HepG2 (cell line): ENCODE data around the gene NOL4L. TPM values are rescaled to one million over a fixed set of nuclear protein-coding genes. Genes with fewer than 3 reads are reported as not detected.

Source experiments
- ATAD3A ChIP-seq: sonication (generic); formaldehyde crosslinking; IDR thresholded peaks from 2 replicates; pipeline ENCODE4 v1.4.0; 2020; ENCODE audit warnings: missing genetic modification reagents
- CBX2 ChIP-seq, 2 experiments: fragments of 200-600 bp in 1 of 2; sonication (generic); formaldehyde crosslinking in 1 of 2; IDR thresholded peaks; 2 replicates each; pipeline versions ENCODE4 v1.7.0 to v1.8.1; 2018 to 2022; ENCODE audit warnings: low read depth in 2 of 2, low read length in 1 of 2, mild to moderate bottlenecking in 1 of 2, missing genetic modification reagents in 1 of 2
- MAFG ChIP-seq: sonication (generic); formaldehyde crosslinking; IDR thresholded peaks from 2 replicates; pipeline ENCODE4 v1.5.1; 2020; ENCODE audit warnings: mild to moderate bottlenecking, missing genetic modification reagents
- MZF1 ChIP-seq: sonication (generic); formaldehyde crosslinking; IDR thresholded peaks from 2 replicates; pipeline ENCODE4 v1.8.1; 2023; ENCODE audit warnings: mild to moderate bottlenecking, missing genetic modification reagents, borderline replicate concordance
- NFE2L2 ChIP-seq: fragments of 150-350 bp; IDR thresholded peaks from 2 replicates; pipeline ENCODE4 v1.6.1; 2014; ENCODE audit warnings: low read length
- RCOR2 ChIP-seq: IDR thresholded peaks from 2 replicates; pipeline ENCODE4 v1.6.1; 2016; ENCODE audit warnings: missing biosample characterization, missing genetic modification reagents
- REPIN1 ChIP-seq: sonication (generic); formaldehyde crosslinking; IDR thresholded peaks from 2 replicates; pipeline ENCODE4 v1.8.0; 2022; ENCODE audit warnings: missing genetic modification reagents, low read depth, mild to moderate bottlenecking, borderline replicate concordance
- RXRB ChIP-seq: IDR thresholded peaks from 2 replicates; pipeline ENCODE4 v1.6.1; 2016; ENCODE audit warnings: borderline replicate concordance, missing genetic modification reagents, missing compliant biosample characterization
- SMAD9 ChIP-seq: sonication (generic); formaldehyde crosslinking; IDR thresholded peaks from 2 replicates; pipeline ENCODE4 v1.5.1; 2020; ENCODE audit warnings: mild to moderate bottlenecking, missing genetic modification reagents
- SP140L ChIP-seq: sonication (generic); formaldehyde crosslinking; IDR thresholded peaks from 2 replicates; pipeline ENCODE4 v1.4.0; 2020; ENCODE audit warnings: missing genetic modification reagents, borderline replicate concordance
- SP2 ChIP-seq: sonication (generic); formaldehyde crosslinking; IDR thresholded peaks from 2 replicates; pipeline ENCODE4 v1.5.1; 2020; ENCODE audit warnings: mild to moderate bottlenecking, missing genetic modification reagents
- ZFP41 ChIP-seq: sonication (generic); formaldehyde crosslinking; IDR thresholded peaks from 2 replicates; pipeline ENCODE4 v1.4.0; 2020; ENCODE audit warnings: mild to moderate bottlenecking, missing genetic modification reagents, borderline replicate concordance
- ZFP82 ChIP-seq: sonication (generic); formaldehyde crosslinking; IDR thresholded peaks from 2 replicates; pipeline ENCODE4 v1.5.1; 2020; ENCODE audit warnings: mild to moderate bottlenecking, missing genetic modification reagents, borderline replicate concordance
- ZMYM3 ChIP-seq: sonication (generic); formaldehyde crosslinking; IDR thresholded peaks from 2 replicates; pipeline ENCODE4 v1.5.1; 2020; ENCODE audit warnings: mild to moderate bottlenecking, missing genetic modification reagents
- ZNF121 ChIP-seq: sonication (generic); formaldehyde crosslinking; IDR thresholded peaks from 2 replicates; pipeline ENCODE4 v1.5.0; 2020; ENCODE audit warnings: mild to moderate bottlenecking, missing genetic modification reagents
- ZNF33A ChIP-seq: sonication (generic); formaldehyde crosslinking; IDR thresholded peaks from 2 replicates; pipeline ENCODE4 v1.5.1; 2020; ENCODE audit warnings: missing genetic modification reagents, mild to moderate bottlenecking, moderate library complexity, borderline replicate concordance
- ZNF670 ChIP-seq: sonication (generic); formaldehyde crosslinking; IDR thresholded peaks from 2 replicates; pipeline ENCODE4 v1.8.0; 2022; ENCODE audit warnings: mild to moderate bottlenecking, missing genetic modification reagents, borderline replicate concordance
- ZNF816 ChIP-seq: sonication (generic); formaldehyde crosslinking; IDR thresholded peaks from 2 replicates; pipeline ENCODE4 v1.8.0; 2022; ENCODE audit warnings: missing genetic modification reagents, mild to moderate bottlenecking, borderline replicate concordance
- polyA plus RNA-seq, 8 experiments: library from polyadenylated mRNA; depleted of rRNA in 3 of 8; stranded (reverse) in 7 of 8; unstranded in 1 of 8; fragments of >200 nt; fragmentation: Illumina TruSeq in 4 of 8; extraction: Trizol in 4 of 8; gene quantifications; 2 replicates each; pipeline versions ENCODE4 v1.2.1 to v1.2.3, GENCODE V29; 2011 to 2016; ENCODE audit warnings: low read depth in 4 of 8, missing spikeins in 1 of 8, mixed read lengths in 1 of 8; ENCODE audit not compliant: insufficient read depth in 1 of 8
- total RNA-seq, 5 experiments: library from RNA; depleted of rRNA; stranded (reverse); fragments of >200 nt; fragmentation: Illumina TruSeq; extraction: Trizol; gene quantifications; 2 replicates each; pipeline ENCODE4 v1.2.3, GENCODE V29; 2016; ENCODE audit warnings: low read depth in 1 of 5
- TF ChIP-seq, protein P1 (sequence below): sonication (generic); formaldehyde crosslinking; IDR thresholded peaks from 2 replicates; pipeline ENCODE4 v1.5.0; 2020; ENCODE audit warnings: missing genetic modification reagents
- TF ChIP-seq, protein P2 (sequence below): sonication (generic); formaldehyde crosslinking; IDR thresholded peaks from 2 replicates; pipeline ENCODE4 v1.5.1; 2020; ENCODE audit warnings: missing genetic modification reagents, mild to moderate bottlenecking, borderline replicate concordance
- TF ChIP-seq, protein P3 (sequence below): sonication (generic); formaldehyde crosslinking; IDR thresholded peaks from 2 replicates; pipeline ENCODE4 v1.5.1; 2020; ENCODE audit warnings: missing genetic modification reagents, mild to moderate bottlenecking, borderline replicate concordance
- TF ChIP-seq, protein P4 (sequence below): sonication (generic); formaldehyde crosslinking; conservative IDR thresholded peaks from 2 replicates; pipeline ENCODE4 v1.4.0; 2020; ENCODE audit warnings: missing genetic modification reagents

Gene NOL4L
- total and polyA plus RNA-seq, 2 of the 13 experiments (the other 11 are each of a cell fraction or from before 2014, with no cell fraction given), result 16.6 to 35.4 TPM

DNA sequence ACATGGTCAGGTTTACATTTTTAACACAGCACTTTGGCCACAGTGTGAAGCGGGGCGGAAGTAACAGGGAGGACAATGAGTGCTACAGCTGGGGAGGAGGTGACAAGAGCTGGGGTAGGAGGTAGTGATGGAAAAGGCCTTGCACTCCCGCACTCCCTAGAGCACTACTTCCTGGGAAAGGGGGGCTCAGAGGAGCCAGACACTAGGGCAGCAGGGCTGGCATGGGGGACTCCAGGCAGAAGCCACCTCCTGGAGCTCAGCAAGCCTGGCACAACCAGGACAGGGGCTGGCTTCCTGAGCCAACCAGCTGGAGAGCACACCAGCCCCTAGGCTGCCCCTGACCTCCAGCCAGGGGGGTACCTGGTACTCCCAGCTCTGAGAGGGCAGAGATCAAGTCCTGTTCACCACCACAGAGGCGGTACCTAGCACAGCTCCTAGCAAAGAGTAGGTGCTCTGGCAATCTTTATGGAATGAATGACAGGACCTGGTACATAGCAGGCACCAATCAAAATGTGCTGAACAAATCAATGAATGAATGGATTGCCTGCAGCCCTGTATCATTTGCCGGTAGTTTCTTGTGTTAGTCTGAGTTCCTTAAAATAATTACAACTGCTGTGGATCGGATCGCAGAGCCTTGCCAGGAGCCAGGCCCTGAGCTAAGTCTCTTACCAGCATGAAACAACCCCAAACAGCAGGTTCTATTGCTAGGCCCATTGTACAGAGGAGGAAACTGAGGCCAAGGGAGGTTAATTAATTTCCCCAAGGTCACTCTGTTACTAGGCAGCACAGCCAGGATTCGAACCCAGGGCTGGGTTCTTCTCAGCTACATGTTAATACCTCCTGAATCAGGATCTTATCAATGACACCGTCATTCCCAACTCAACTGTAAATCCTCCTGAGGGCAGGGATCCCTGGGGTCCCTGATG is 15.5 kb downstream of the NOL4L start (continued):
- TF ChIP-seq ZFP41 (CRISPR knock-in tag), result 0 out of 2 replicates have a peak, but pooled peaks have one; percentile 17
- no peak for TF ChIP-seq REPIN1 (CRISPR knock-in tag)
- peak; percentile 55; the same call in 1 of the 2 replicates for TF ChIP-seq ZFP82 (CRISPR knock-in tag)
- TF ChIP-seq SMAD9 (CRISPR knock-in tag), result no peak
- no peak for TF ChIP-seq ZNF816 (CRISPR knock-in tag)
- no peak for TF ChIP-seq ZNF670
- no peak for TF ChIP-seq MAFG (CRISPR knock-in tag)
- no peak for TF ChIP-seq NFE2L2
- no peak; the same call in none of the 2 replicates for TF ChIP-seq ZMYM3
- TF ChIP-seq ZNF33A (CRISPR knock-in tag), result no peak
- no peak for TF ChIP-seq ATAD3A (CRISPR knock-in tag)
- TF ChIP-seq, protein P1, sequence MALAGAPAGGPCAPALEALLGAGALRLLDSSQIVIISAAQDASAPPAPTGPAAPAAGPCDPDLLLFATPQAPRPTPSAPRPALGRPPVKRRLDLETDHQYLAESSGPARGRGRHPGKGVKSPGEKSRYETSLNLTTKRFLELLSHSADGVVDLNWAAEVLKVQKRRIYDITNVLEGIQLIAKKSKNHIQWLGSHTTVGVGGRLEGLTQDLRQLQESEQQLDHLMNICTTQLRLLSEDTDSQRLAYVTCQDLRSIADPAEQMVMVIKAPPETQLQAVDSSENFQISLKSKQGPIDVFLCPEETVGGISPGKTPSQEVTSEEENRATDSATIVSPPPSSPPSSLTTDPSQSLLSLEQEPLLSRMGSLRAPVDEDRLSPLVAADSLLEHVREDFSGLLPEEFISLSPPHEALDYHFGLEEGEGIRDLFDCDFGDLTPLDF, result no peak
- TF ChIP-seq, protein P2, sequence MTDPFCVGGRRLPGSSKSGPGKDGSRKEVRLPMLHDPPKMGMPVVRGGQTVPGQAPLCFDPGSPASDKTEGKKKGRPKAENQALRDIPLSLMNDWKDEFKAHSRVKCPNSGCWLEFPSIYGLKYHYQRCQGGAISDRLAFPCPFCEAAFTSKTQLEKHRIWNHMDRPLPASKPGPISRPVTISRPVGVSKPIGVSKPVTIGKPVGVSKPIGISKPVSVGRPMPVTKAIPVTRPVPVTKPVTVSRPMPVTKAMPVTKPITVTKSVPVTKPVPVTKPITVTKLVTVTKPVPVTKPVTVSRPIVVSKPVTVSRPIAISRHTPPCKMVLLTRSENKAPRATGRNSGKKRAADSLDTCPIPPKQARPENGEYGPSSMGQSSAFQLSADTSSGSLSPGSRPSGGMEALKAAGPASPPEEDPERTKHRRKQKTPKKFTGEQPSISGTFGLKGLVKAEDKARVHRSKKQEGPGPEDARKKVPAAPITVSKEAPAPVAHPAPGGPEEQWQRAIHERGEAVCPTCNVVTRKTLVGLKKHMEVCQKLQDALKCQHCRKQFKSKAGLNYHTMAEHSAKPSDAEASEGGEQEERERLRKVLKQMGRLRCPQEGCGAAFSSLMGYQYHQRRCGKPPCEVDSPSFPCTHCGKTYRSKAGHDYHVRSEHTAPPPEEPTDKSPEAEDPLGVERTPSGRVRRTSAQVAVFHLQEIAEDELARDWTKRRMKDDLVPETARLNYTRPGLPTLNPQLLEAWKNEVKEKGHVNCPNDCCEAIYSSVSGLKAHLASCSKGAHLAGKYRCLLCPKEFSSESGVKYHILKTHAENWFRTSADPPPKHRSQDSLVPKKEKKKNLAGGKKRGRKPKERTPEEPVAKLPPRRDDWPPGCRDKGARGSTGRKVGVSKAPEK (CRISPR knock-in tag), result no peak
- peak; percentile 58 for TF ChIP-seq SP2 (CRISPR knock-in tag)
- no peak for TF ChIP-seq SP140L (CRISPR knock-in tag)
- TF ChIP-seq, protein P3, sequence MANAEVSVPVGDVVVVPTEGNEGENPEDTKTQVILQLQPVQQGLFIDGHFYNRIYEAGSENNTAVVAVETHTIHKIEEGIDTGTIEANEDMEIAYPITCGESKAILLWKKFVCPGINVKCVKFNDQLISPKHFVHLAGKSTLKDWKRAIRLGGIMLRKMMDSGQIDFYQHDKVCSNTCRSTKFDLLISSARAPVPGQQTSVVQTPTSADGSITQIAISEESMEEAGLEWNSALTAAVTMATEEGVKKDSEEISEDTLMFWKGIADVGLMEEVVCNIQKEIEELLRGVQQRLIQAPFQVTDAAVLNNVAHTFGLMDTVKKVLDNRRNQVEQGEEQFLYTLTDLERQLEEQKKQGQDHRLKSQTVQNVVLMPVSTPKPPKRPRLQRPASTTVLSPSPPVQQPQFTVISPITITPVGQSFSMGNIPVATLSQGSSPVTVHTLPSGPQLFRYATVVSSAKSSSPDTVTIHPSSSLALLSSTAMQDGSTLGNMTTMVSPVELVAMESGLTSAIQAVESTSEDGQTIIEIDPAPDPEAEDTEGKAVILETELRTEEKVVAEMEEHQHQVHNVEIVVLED, result no peak
- no peak for TF ChIP-seq CBX2 (IDR thresholded peaks at IDR 0.05; ENCODE audit: low read depth, low read length)
- no peak for TF ChIP-seq CBX2 (CRISPR knock-in tag; IDR thresholded peaks at IDR 0.05; ENCODE audit: low read depth)
- 0 out of 2 replicates have a peak, but pooled peaks have one; percentile 52 for TF ChIP-seq RXRB (CRISPR knock-in tag)
- no peak for TF ChIP-seq ZNF121 (CRISPR knock-in tag)
- TF ChIP-seq MZF1, result no peak
- no peak for TF ChIP-seq RCOR2 (CRISPR knock-in tag)
- TF ChIP-seq, protein P4, sequence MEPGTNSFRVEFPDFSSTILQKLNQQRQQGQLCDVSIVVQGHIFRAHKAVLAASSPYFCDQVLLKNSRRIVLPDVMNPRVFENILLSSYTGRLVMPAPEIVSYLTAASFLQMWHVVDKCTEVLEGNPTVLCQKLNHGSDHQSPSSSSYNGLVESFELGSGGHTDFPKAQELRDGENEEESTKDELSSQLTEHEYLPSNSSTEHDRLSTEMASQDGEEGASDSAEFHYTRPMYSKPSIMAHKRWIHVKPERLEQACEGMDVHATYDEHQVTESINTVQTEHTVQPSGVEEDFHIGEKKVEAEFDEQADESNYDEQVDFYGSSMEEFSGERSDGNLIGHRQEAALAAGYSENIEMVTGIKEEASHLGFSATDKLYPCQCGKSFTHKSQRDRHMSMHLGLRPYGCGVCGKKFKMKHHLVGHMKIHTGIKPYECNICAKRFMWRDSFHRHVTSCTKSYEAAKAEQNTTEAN, result no peak
